ENCODE data around the gene TSTD2.

Gene TSTD2

DNA sequence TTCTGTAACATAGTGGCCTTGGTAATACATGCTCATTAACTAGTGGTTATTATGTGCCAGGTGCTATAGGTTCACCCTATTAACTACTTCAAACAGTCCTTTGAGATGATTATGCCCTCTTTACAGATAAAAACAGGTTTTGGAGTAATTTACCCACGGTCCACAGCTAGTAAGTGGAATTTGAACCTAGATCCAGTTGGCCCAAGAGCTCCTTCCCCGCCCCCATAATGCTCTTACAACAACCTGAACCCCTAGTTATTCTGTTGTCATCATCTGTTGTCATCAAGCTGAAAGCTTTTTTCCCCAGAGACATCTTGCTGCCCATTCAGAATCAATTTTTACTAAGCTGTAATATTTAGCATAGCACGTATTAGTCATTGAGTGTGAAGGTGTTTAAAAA lies 40.8 kb upstream of the TSTD2 start:
- no peak for DNase-seq
- Histone ChIP-seq H3K36me3 (replicated peaks; ENCODE audit: insufficient read depth, low read length) (peaks cover 29% of the 10 kb centered on the region), H3K9me3 (replicated peaks; ENCODE audit: insufficient read depth, low read length) (no peaks in the 10 kb centered on the region), H3K79me2 (ENCODE audit: low read length) (peaks cover 9% of the 10 kb centered on the region; the same call in 1 of the 2 replicates), H3K9me2 (replicated peaks; ENCODE audit: insufficient read depth, low read length) (no peaks in the 10 kb centered on the region), H3K27ac (ENCODE audit: low read length) (no peak overlapping the region), H3K4me1 (ENCODE audit: low read length) (no peaks in the 10 kb centered on the region), H4K20me1 (ENCODE audit: insufficient read depth, low read length) (no peaks in the 10 kb centered on the region), H3K27me3 (replicated peaks; ENCODE audit: insufficient read depth, low read length) (no peaks in the 10 kb centered on the region), H3K9ac (ENCODE audit: low read length) (no peak overlapping the region), H3K4me3 (ENCODE audit: low read length) (no peak overlapping the region), H2AFZ (ENCODE audit: low read length) (no peak overlapping the region), H3K4me2 (ENCODE audit: low read depth, low read length) (no peak overlapping the region), H3F3A (ENCODE audit: insufficient read depth, low read length) (no peaks in the 10 kb centered on the region)
- TF ChIP-seq, protein P1, sequence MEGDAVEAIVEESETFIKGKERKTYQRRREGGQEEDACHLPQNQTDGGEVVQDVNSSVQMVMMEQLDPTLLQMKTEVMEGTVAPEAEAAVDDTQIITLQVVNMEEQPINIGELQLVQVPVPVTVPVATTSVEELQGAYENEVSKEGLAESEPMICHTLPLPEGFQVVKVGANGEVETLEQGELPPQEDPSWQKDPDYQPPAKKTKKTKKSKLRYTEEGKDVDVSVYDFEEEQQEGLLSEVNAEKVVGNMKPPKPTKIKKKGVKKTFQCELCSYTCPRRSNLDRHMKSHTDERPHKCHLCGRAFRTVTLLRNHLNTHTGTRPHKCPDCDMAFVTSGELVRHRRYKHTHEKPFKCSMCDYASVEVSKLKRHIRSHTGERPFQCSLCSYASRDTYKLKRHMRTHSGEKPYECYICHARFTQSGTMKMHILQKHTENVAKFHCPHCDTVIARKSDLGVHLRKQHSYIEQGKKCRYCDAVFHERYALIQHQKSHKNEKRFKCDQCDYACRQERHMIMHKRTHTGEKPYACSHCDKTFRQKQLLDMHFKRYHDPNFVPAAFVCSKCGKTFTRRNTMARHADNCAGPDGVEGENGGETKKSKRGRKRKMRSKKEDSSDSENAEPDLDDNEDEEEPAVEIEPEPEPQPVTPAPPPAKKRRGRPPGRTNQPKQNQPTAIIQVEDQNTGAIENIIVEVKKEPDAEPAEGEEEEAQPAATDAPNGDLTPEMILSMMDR (IDR thresholded peaks at IDR 0.05; ENCODE audit: low read length) = no peak
- TF ChIP-seq EZH2 (optimal IDR thresholded peaks at IDR 0.05; ENCODE audit: low read depth, low read length) (no peak), EZH2phosphoT487 (IDR thresholded peaks at IDR 0.05; ENCODE audit: low read length) (no peak)

DNA sequence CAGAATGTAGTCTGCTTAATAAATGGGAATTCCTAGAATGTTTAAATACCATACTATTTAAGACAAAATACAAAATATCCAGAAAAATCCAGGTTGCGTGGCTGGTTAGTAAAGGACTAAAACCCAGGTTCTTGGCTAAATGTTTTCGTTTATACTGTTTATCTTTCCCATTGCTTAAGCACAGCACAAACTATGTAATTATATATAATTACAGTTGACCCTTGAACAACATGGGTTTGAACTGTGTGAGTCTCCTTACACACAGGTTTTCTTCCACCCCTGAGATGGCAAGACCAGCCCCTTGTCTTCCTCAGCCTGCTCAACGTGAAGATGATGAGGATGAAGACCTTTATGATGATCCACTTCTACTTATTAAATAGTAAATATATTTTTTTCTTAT lies 39.2 kb upstream of the TSTD2 start:
- no peaks in the 10 kb centered on the region for H3K27me3 ChIP-seq (replicated peaks; ENCODE audit: insufficient read depth, low read length)
- no peak overlapping the region for H2AFZ ChIP-seq (ENCODE audit: low read length)
- no peak overlapping the region for H3K4me2 ChIP-seq (ENCODE audit: low read depth, low read length)
- TF ChIP-seq EZH2 (optimal IDR thresholded peaks at IDR 0.05; ENCODE audit: low read depth, low read length) = no peak
- no peak for TF ChIP-seq EZH2phosphoT487 (IDR thresholded peaks at IDR 0.05; ENCODE audit: low read length)
- TF ChIP-seq, protein P1 (IDR thresholded peaks at IDR 0.05; ENCODE audit: low read length) = no peak
- H3K4me1 ChIP-seq (ENCODE audit: low read length) = no peaks in the 10 kb centered on the region
- no peak overlapping the region for H3K9ac ChIP-seq (ENCODE audit: low read length)
- H3K27ac ChIP-seq (ENCODE audit: low read length) = no peak overlapping the region
- H3K9me3 ChIP-seq (replicated peaks; ENCODE audit: insufficient read depth, low read length) = no peaks in the 10 kb centered on the region
- H3K4me3 ChIP-seq (ENCODE audit: low read length) = no peak overlapping the region
- peaks cover 32% of the 10 kb centered on the region for H3K36me3 ChIP-seq (replicated peaks; ENCODE audit: insufficient read depth, low read length)
- H3F3A ChIP-seq (ENCODE audit: insufficient read depth, low read length) = no peaks in the 10 kb centered on the region
- DNase-seq = no peak
- no peaks in the 10 kb centered on the region for H3K9me2 ChIP-seq (replicated peaks; ENCODE audit: insufficient read depth, low read length)
- no peaks in the 10 kb centered on the region for H4K20me1 ChIP-seq (ENCODE audit: insufficient read depth, low read length)
- peaks cover 5% of the 10 kb centered on the region; the same call in 1 of the 2 replicates for H3K79me2 ChIP-seq (ENCODE audit: low read length)

DNA sequence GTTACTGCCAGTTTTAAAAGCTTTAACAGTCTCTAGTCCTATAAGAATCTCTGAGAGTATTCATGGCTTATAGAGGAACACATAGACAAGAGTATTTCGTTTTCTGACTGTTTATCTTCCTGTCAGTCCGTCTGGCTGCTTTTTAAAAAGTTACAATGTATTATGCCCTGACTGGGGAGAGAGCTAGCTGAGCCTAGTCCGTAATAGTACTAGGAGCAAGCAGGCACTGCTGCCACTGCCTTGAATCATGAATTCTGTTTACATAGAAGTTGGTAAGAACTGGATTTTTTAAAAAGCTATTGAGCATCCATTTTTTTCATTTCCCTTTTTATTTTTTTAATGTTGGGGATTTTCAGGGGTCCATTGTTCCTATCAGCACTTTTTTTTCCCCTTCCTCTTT lies 37.4 kb upstream of the TSTD2 start:
- H3K4me1 ChIP-seq (ENCODE audit: low read length) = no peaks in the 10 kb centered on the region
- no peak for DNase-seq
- no peaks in the 10 kb centered on the region for H3K9me3 ChIP-seq (replicated peaks; ENCODE audit: insufficient read depth, low read length)
- H3K36me3 ChIP-seq (replicated peaks; ENCODE audit: insufficient read depth, low read length) = peaks cover 38% of the 10 kb centered on the region
- H4K20me1 ChIP-seq (ENCODE audit: insufficient read depth, low read length) = no peaks in the 10 kb centered on the region
- H3K79me2 ChIP-seq (ENCODE audit: low read length) = peaks cover 5% of the 10 kb centered on the region; the same call in 1 of the 2 replicates
- H2AFZ ChIP-seq (ENCODE audit: low read length) = no peak overlapping the region
- H3K27ac ChIP-seq (ENCODE audit: low read length) = no peak overlapping the region
- H3F3A ChIP-seq (ENCODE audit: insufficient read depth, low read length) = no peaks in the 10 kb centered on the region
- H3K9me2 ChIP-seq (replicated peaks; ENCODE audit: insufficient read depth, low read length) = no peaks in the 10 kb centered on the region
- no peaks in the 10 kb centered on the region for H3K27me3 ChIP-seq (replicated peaks; ENCODE audit: insufficient read depth, low read length)
- H3K4me2 ChIP-seq (ENCODE audit: low read depth, low read length) = no peak overlapping the region
- TF ChIP-seq EZH2 (optimal IDR thresholded peaks at IDR 0.05; ENCODE audit: low read depth, low read length) (no peak), EZH2phosphoT487 (IDR thresholded peaks at IDR 0.05; ENCODE audit: low read length) (no peak)
- TF ChIP-seq, protein P1 (IDR thresholded peaks at IDR 0.05; ENCODE audit: low read length) = no peak
- no peak overlapping the region for H3K4me3 ChIP-seq (ENCODE audit: low read length)
- H3K9ac ChIP-seq (ENCODE audit: low read length) = no peak overlapping the region

All from MM.1S (cell line).